Measurements from ENCODE around the gene STOM.
"Not testable (repeated sequence)": the region's sequence is repeated elsewhere in the genome, so short reads cannot be mapped to it uniquely, and the experiment has no call there.

STOM gene

DNA sequence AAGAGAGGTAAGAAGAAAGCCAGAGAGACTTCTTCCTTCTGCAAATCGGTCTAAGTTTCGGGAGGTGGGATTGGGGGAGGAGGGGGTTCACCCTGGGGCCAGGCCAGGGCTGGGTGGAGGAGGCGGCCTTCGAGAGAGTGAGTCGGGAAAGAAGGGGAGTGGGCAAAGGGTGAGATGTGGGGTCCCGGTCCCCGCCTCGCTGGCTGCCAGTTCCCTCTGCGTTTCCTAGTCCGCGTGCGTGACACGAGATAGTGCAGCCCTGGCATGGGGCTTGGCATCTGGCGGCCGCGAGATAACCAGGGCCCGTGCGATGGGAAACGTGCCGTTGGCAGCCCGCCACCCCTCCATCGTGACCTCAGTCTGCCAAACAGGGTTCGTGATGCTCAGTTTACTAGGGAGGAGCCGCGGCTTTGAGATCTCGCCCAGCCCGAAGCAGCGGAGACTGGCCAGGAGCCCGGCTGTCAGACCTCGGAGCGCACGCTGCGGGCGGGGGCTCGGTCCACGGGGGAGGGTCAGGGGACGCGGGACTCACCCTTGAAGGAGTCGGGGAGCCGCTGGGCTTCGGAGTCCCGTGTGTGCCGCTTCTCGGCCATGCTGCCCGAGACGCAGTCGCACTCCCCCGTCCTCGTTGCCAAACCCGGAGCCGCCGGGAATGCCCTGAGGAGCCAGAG, at the start of gene STOM:
Gene STOM (minus strand): TSS at position 656 of the 671 bp plus-strand sequence. CDS start 63 bp downstream, at position 593.
- no peak for DNase-seq

DNA sequence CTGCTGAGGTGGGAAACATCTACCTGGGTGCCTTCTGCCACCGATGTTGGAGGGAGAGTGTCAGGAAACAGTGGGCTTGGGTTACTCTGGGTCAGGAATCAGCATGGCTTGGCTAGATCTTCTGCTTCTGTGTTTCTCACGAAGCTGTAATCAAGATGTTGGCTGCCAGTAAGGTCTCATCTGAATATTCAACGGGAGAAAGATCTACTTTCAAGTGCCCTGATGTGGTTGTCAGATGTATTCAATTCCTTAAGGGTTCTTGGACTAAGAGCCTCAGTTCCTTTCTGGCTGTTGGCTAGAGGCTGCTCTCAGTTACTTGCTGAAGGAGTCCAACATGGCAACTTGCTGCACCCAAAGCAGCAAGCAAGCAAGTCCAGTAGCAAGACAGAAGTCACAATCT, 41.9 kb upstream of the STOM start:
- no peak for DNase-seq

GRCh38 chr9:121405899-121406298, 35.8 kb upstream of the STOM start:
- no peak for DNase-seq

- no peak for DNase-seq
These were observed 34.9 kb upstream of the STOM start for GRCh38 chr9:121404906-121405305.

GRCh38 chr9:121399883-121400607, 30.0 kb upstream of the STOM start:
- peak in 1 of 2 donors; percentile 74 for DNase-seq

DNA sequence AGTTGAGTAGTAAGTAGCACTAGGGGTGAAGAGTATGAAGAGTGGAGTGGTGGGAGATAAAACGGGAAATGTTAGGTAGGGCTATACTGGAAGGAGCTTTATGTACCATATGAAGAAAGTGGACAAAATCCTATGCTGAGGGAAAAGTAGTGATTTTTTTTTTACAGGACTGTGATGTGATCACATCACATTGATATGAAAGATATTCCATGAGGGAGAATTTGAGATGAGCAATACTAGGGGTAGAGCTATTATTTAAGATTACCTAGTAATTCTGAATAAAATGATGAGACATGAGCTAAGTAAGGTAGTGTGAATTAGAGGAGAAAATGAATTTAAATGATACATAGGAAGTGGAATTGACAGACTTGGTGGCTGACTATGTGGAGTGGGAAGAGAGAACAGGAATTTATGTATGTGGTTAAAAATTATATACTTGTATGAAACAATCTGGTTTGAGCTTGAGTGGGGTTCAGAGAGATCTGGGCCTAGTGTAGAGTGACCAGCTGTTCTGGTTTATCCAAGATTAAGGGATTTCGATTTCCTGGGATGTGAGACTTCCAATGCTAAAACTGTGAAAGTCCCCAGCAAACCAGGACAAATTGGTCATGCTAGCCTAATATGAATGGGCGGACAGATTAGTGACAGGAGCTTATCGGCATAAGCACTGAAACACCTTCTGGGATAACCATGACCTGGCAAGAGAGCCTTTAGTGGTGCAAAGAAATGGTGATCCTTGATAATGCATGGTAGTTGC, 29.3 kb upstream of the STOM start:
- DNase-seq, result no peak

DNA sequence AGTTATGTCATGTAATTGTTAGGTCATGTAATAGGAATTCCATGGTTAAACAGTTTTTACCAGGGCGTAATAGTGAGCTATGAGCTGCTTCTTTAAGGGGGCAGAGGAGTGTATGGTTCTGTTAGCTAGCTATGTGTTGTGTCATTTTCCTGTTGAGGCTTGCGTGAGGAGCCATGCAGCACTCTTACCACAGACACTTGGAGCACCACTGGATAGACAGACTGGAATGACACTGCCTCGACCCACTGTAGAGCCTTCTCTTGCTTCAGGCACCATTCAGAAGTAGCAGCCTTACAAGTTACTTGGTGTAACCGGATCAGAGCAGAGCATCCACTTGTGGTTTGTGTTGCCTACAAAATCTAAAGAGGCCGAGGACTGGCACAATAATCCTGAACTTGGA, 28.3 kb upstream of the STOM start:
- no peak for DNase-seq

- not testable (repeated sequence) for DNase-seq
These were observed 27.2 kb upstream of the STOM start for GRCh38 chr9:121397277-121397676.

DNA sequence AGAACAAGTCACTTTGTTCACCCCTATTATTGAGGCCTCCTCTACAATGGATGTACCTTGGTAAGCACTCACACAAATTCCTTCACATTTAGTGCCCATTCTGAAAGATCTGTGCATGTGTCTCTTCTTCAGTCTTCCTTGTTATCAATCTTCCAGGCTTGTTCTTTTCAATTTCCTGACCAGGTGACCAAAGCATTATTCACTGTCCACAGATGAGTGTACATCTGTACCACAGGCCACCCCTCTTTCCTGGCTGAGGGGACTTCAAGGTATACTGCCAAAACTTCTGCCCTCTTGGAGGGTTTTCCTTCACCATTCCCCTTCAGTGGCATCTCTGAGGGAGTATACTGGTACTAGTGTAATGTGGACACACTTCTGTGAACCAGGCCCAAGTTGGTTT, 25.5 kb upstream of the STOM start:
- no peak for DNase-seq

DNA sequence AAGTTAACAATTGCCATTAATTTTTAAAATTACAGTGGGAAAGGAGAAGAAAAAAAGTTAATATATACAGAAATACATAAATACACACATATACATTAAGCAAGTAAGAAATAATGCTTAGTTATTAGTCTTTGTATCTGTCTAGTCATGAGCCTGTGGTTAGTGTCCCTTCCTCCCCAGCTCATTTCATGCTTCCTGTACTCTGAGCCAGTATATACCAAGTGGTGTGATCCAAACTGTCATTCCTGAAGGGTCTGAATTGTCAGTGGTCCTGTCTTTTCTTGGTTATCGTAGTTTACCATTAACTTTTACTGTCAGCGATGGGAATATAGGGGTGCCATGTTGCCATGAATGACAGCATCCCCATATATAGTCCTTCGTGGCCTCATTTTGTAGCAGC, 24.2 kb upstream of the STOM start:
- DNase-seq, result no peak

DNA sequence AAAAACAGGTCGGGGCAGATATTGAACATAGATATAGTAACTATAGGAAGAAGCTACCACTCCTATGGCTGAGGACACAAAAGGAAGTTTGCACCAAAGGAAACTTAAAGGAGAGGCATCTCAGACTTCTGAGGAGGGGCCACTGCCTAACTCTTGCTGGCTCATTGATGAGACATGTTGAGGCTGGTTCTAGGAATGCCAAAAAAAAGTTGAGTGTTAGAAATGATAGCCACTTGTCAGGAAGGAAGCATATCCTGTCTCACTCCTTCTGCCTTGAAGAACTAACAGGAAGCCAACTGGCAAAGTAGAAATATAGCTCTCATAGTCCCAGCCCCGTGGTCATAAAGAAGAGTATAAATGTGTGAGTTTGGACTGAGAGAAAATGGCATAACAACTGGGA, 23.3 kb upstream of the STOM start:
- no peak for DNase-seq

DNA sequence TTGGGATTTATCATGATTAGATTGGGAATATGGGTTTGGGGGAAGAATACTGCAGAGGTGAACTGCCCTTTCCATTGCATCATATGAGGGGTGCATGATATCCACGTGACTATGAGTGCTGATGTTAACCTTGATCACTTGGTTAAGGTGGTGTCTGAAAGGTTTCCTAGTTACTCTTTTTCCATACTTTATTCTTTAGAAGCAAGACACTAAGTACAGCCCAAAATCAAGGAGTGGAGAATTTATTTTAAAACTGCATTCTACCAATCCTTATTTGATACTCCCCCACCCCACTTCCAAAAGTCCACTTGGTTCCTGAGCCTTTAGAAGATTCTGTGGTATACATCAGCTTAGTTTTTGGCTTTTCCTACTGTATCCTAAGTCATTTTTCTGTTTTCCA, 20.3 kb upstream of the STOM start:
- DNase-seq, result no peak

DNA sequence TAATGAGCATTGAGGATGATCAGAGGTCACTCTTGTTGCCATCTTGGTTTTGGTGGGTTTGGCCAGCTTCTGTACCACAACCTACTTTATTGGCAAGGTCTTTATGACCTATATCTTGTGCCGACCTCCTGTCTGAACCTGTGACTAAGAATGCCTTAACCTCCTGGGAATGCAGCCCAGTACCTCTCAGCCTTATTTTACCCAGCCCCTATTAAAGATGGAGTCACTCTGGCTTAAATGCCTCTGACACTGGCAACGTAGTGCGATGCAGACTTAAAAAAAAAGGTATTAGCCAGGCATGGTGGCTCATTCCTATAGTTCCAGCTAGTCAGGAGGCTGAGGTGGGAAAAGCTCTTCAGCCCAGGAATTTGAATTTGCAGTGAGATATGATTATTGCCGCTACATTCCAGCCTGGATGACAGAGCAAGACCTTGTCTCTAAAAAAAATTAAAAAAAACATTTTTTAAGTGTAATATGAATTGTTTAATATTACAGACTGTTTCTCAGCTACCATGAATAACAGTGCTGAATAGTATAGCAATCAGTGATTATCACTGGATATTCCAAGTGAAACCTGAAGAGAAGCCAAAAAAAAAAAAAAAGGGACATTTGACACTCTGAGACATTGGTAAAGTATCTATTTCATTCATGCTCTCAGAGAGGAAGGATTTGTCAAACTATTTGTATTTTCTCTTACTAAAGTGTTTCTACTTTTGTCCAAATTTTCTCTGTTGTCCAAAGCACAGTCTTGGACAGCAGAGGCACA, 18.3 kb upstream of the STOM start:
- no peak for DNase-seq

DNA sequence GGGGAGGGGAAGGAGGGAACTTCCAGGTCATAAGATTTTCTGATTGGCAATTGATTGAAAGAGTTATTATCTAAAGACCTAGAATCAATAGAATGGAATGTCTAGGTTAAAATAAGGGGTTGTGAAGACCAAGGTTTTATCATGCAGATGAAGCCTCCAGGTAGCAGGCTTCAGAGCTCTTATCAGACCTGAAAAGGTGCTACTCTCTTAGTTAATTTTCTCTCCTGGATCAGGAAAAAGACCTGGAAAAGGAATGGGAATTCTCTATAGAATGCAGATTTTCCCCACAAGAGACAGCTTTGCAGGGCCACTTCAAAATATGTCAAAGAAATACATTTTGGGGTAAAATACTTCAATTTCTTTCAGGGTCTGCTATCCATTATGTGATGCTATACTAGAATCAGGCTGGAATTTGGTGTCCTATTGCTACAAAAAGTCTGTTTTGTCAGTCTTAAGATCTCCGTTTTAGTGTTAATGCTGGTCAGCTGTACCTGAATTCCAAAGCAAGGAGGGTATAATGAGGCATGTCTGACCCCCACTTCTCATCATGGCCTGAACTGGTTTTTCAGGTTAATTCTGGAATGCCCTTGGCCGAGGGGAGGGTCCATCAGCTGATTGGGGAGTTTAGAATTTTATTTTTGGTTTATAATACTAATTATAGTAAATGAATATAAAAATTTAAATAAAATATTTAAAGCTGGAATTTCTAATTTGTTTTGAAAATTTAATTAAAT, 16.6 kb upstream of the STOM start:
- no peak for DNase-seq

DNA sequence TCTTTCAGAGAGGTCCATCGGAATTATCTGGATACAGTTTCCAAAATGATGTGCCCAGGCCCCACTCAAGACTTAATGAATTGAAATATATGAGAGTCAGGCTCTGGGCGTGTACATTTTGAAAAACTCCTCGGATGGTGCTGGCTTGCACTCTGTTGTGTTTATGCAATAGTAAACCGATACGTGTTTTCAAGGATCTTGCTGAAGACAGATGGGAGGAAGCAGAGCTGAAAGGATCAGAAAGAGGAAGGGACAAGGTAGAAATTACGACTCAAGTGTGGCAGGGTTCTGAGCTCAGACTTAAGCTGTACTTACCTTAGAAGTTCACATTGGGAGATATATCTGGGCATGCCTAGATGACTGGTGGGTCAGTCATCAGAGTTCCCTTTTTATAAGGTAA, 13.7 kb upstream of the STOM start:
- no peak for DNase-seq

- no peak for DNase-seq
These were observed 10.8 kb upstream of the STOM start for GRCh38 chr9:121380846-121381245.

DNA sequence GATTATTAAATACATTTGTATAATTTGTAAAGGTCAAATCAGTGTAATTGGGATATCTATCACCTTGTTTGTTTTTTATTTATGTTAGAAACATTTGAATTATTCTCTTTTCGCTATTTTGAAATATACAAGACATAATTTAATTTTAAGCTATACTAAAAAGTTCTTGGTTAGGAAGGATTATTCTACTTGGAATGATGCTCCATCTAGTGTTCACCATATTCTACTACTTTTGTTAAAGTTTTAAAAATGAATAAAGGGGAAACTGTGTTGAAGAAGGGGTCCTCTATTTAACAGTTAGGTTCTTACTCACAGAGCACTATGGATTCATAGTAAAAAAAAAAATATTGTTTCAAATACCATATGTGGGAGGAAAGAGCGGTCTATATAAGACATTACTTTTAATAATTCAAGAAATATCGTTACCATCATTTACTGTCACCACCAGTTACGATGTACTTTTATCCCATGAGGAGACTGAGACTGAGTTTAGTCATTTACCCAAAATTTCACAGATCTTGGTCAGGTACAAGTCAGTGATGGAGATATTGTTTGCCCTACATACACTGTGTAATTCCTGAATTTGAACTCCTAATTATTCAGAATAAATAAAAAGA, 6.3 kb upstream of the STOM start:
- peak in 1 of 2 donors; percentile 53 for DNase-seq

- DNase-seq, result no peak
These were observed 3.1 kb upstream of the STOM start for GRCh38 chr9:121373011-121373729.

- no peak for DNase-seq
These were observed 2.4 kb upstream of the STOM start for GRCh38 chr9:121372239-121373010.

DNA sequence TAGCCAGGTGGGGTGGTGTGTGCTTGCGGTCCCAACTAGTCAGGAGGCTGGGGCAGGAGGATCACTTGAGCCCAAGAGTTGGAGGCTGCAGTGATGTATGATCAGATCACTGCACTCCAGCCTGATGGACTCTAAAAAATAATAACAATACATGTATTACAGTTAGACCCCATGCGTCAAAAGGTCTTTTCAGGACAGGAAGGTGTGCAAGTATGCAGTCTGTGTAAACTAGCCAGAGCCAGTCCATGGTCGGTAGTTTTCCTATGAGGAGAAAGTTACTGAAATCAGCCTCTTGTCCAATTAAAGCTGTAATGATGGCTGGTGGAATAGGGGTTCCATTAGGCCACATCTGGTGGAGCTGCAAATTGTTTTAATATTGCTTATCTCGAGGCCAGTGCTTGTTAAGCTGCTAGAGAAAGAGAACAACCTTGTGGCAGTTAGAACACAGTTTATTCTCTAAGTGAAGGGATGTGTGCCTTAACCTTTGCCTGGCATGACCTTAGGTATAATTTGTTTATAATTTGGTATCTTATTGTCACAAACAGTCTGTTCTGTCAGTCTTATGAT, 1.5 kb upstream of the STOM start:
- no peak for DNase-seq
